Neural cell (in vitro differentiated cells): ENCODE measurements around the gene KHDC3L.

Experiments
- CTCF ChIP-seq: fragments of 450-650 bp; IDR thresholded peaks from 2 replicates; pipeline ENCODE4 v1.5.1; 2014; ENCODE audit warnings: antibody characterized with exemption, mild to moderate bottlenecking, moderate library complexity; ENCODE audit not compliant: poor library complexity, severe bottlenecking
- EZH2 ChIP-seq: fragments of 200-600, 300-800 bp; shearing (Covaris generic), sonication (generic); IDR thresholded peaks from 2 replicates; pipeline ENCODE4 v1.6.1; 2014; ENCODE audit warnings: antibody characterized with exemption, low read length, borderline replicate concordance, mild to moderate bottlenecking; ENCODE audit not compliant: insufficient read depth, poor library complexity, severe bottlenecking
- POLR2AphosphoS5 ChIP-seq: IDR thresholded peaks from 2 replicates; pipeline ENCODE4 v1.6.1; 2012
- RAD21 ChIP-seq: fragments of 450-650 bp; conservative IDR thresholded peaks from 2 replicates; pipeline ENCODE4 v1.6.1; 2014; ENCODE audit warnings: antibody characterized with exemption, mild to moderate bottlenecking, moderate library complexity
- SMC3 ChIP-seq: fragments of 450-650 bp; conservative IDR thresholded peaks from 2 replicates; pipeline ENCODE4 v1.6.1; 2014; ENCODE audit warnings: antibody characterized with exemption, mild to moderate bottlenecking, moderate library complexity; ENCODE audit not compliant: poor library complexity

GRCh38 chr6:73364121-73364520, 1.7 kb downstream of the KHDC3L start:
- no peak for TF ChIP-seq CTCF
- TF ChIP-seq RAD21 = no peak
- no peak for TF ChIP-seq SMC3
- no peak for TF ChIP-seq POLR2AphosphoS5
- TF ChIP-seq EZH2 = no peak
